Measurements from ENCODE around the gene MAN1C1. TPM values are rescaled to one million over a fixed set of nuclear protein-coding genes. Genes with fewer than 3 reads are reported as not detected.

The MAN1C1 gene
- total RNA-seq, 1 experiment from 2014 or later, result 16.8 TPM

DNA sequence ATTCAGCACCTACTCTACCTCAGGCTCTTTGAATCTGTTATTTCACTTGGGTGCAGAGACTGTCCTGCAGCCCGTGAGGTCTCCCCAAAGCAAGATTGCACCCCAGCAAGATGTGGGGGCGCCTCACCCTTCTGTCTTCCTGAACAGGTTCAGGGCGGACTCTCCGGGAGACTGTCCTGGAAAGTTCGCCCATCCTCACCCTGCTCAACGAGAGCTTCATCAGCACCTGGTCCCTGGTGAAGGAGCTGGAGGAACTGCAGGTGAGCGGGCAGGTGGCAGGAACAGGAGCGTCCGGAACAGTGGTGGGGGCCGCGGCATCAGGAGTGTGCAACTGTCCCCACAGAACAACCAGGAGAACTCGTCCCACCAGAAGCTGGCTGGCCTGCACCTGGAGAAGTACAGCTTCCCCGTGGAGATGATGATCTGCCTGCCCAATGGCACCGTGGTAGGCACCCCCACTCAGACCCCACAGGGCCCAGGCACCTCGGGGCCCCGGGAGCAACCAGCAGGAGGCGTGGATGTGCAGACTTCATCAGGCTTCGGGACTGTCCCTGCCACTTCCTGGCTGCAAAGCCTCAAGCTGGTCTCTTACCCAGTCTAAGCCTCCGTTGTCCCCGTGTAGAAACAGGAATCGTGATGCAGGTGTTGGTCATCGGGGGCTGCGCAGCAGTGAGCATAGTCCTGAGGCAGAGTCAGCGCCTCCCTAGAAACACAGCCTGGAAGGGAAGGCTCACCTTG, 197.3 kb downstream of the MAN1C1 start:
- ChIA-PET CTCF (interaction anchor here (1.0 kb wide), 1 partner anchor 238 kb away, joined by 4 read pairs; no protein-coding TSS in a partner anchor), POLR2A (no interaction called here)
- no peak for ATAC-seq
- Mint-ChIP-seq H3K36me3 (peaks cover 13% of the 10 kb centered on the region; the same call in 1 of the 2 replicates), H3K4me3 (no peak overlapping the region), H3K27me3 (ENCODE audit: low read depth) (no peaks in the 10 kb centered on the region), H3K27ac (no peak overlapping the region), H3K9me3 (no peaks in the 10 kb centered on the region), H3K4me1 (peaks cover 18% of the 10 kb centered on the region)
- no peak for TF ChIP-seq ESRRA (CRISPR knock-in tag; IDR thresholded peaks at IDR 0.05; ENCODE audit: borderline replicate concordance)
- no peak for TF ChIP-seq ZNF416 (CRISPR knock-in tag; IDR thresholded peaks at IDR 0.05)
- TF ChIP-seq, protein P1, sequence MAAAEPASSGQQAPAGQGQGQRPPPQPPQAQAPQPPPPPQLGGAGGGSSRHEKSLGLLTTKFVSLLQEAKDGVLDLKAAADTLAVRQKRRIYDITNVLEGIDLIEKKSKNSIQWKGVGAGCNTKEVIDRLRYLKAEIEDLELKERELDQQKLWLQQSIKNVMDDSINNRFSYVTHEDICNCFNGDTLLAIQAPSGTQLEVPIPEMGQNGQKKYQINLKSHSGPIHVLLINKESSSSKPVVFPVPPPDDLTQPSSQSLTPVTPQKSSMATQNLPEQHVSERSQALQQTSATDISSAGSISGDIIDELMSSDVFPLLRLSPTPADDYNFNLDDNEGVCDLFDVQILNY (CRISPR knock-in tag; IDR thresholded peaks at IDR 0.05), result no peak
- TF ChIP-seq, protein P2, sequence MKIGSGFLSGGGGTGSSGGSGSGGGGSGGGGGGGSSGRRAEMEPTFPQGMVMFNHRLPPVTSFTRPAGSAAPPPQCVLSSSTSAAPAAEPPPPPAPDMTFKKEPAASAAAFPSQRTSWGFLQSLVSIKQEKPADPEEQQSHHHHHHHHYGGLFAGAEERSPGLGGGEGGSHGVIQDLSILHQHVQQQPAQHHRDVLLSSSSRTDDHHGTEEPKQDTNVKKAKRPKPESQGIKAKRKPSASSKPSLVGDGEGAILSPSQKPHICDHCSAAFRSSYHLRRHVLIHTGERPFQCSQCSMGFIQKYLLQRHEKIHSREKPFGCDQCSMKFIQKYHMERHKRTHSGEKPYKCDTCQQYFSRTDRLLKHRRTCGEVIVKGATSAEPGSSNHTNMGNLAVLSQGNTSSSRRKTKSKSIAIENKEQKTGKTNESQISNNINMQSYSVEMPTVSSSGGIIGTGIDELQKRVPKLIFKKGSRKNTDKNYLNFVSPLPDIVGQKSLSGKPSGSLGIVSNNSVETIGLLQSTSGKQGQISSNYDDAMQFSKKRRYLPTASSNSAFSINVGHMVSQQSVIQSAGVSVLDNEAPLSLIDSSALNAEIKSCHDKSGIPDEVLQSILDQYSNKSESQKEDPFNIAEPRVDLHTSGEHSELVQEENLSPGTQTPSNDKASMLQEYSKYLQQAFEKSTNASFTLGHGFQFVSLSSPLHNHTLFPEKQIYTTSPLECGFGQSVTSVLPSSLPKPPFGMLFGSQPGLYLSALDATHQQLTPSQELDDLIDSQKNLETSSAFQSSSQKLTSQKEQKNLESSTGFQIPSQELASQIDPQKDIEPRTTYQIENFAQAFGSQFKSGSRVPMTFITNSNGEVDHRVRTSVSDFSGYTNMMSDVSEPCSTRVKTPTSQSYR (CRISPR knock-in tag; IDR thresholded peaks at IDR 0.05), result no peak
- no peak for TF ChIP-seq ATF1 (CRISPR knock-in tag; IDR thresholded peaks at IDR 0.05)
- no peak for TF ChIP-seq NFATC4 (CRISPR knock-in tag; IDR thresholded peaks at IDR 0.05)
- no peak for TF ChIP-seq SMAD3 (CRISPR knock-in tag; IDR thresholded peaks at IDR 0.05; ENCODE audit: borderline replicate concordance)
- TF ChIP-seq, protein P3, sequence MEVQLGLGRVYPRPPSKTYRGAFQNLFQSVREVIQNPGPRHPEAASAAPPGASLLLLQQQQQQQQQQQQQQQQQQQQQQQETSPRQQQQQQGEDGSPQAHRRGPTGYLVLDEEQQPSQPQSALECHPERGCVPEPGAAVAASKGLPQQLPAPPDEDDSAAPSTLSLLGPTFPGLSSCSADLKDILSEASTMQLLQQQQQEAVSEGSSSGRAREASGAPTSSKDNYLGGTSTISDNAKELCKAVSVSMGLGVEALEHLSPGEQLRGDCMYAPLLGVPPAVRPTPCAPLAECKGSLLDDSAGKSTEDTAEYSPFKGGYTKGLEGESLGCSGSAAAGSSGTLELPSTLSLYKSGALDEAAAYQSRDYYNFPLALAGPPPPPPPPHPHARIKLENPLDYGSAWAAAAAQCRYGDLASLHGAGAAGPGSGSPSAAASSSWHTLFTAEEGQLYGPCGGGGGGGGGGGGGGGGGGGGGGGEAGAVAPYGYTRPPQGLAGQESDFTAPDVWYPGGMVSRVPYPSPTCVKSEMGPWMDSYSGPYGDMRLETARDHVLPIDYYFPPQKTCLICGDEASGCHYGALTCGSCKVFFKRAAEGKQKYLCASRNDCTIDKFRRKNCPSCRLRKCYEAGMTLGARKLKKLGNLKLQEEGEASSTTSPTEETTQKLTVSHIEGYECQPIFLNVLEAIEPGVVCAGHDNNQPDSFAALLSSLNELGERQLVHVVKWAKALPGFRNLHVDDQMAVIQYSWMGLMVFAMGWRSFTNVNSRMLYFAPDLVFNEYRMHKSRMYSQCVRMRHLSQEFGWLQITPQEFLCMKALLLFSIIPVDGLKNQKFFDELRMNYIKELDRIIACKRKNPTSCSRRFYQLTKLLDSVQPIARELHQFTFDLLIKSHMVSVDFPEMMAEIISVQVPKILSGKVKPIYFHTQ (CRISPR knock-in tag; IDR thresholded peaks at IDR 0.05), result no peak
- TF ChIP-seq TEAD1 (CRISPR knock-in tag; IDR thresholded peaks at IDR 0.05), result no peak
- no peak for TF ChIP-seq GABPB1 (CRISPR knock-in tag; IDR thresholded peaks at IDR 0.05)
- no peak for TF ChIP-seq FOXP1 (CRISPR knock-in tag; IDR thresholded peaks at IDR 0.05; ENCODE audit: borderline replicate concordance)
- no peak for TF ChIP-seq ELF4 (CRISPR knock-in tag; IDR thresholded peaks at IDR 0.05; ENCODE audit: low read depth)
- TF ChIP-seq, protein P4, sequence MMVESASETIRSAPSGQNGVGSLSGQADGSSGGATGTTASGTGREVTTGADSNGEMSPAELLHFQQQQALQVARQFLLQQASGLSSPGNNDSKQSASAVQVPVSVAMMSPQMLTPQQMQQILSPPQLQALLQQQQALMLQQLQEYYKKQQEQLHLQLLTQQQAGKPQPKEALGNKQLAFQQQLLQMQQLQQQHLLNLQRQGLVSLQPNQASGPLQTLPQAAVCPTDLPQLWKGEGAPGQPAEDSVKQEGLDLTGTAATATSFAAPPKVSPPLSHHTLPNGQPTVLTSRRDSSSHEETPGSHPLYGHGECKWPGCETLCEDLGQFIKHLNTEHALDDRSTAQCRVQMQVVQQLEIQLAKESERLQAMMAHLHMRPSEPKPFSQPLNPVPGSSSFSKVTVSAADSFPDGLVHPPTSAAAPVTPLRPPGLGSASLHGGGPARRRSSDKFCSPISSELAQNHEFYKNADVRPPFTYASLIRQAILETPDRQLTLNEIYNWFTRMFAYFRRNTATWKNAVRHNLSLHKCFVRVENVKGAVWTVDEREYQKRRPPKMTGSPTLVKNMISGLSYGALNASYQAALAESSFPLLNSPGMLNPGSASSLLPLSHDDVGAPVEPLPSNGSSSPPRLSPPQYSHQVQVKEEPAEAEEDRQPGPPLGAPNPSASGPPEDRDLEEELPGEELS (CRISPR knock-in tag; IDR thresholded peaks at IDR 0.05), result no peak
- DNase-seq (ENCODE audit: low spot score), result no peak

DNA sequence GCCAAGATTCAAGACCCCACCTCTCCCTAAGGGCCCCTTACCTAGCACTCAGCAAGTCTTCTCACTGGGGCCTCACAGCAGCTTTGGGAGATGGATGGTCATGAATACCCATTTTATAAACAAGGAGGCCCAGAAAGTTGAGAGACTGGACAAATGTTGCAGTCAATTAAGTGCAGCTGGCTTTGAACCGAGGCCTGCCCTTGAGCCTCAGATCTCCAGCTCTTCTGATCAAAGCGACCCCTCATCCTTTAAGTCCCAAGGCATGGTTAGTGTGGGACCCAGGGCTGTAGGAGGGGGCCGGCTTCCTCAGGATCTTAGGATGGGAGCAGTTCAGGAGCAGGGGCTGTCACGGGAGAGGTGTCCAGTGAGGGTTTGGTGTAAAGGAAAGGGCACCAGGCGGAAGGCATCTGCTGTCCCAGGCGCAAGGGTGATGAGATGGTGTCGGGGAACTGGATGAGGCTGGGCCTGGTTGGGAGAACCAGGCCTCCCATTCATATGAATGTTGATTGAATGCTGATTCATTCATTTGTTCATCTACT, 198.0 kb downstream of the MAN1C1 start:
- Mint-ChIP-seq H3K27me3 (ENCODE audit: low read depth) (no peaks in the 10 kb centered on the region), H3K9me3 (no peaks in the 10 kb centered on the region), H3K4me3 (no peak overlapping the region), H3K27ac (no peak overlapping the region), H3K4me1 (peaks cover 20% of the 10 kb centered on the region), H3K36me3 (peaks cover 9% of the 10 kb centered on the region; the same call in 1 of the 2 replicates)
- TF ChIP-seq MXD4 (CRISPR knock-in tag; IDR thresholded peaks at IDR 0.05; ENCODE audit: borderline replicate concordance), result no peak
- TF ChIP-seq, protein P5, sequence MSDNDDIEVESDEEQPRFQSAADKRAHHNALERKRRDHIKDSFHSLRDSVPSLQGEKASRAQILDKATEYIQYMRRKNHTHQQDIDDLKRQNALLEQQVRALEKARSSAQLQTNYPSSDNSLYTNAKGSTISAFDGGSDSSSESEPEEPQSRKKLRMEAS (CRISPR knock-in tag; IDR thresholded peaks at IDR 0.05), result no peak
- TF ChIP-seq, protein P6, sequence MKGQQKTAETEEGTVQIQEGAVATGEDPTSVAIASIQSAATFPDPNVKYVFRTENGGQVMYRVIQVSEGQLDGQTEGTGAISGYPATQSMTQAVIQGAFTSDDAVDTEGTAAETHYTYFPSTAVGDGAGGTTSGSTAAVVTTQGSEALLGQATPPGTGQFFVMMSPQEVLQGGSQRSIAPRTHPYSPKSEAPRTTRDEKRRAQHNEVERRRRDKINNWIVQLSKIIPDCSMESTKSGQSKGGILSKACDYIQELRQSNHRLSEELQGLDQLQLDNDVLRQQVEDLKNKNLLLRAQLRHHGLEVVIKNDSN (CRISPR knock-in tag; IDR thresholded peaks at IDR 0.05), result no peak
- POLR2A ChIA-PET, result no interaction called here
- DNase-seq (ENCODE audit: low spot score) (no peak), ATAC-seq (no peak)
- CTCF ChIA-PET, result interaction anchor here (0.6 to 1.4 kb wide), 3 partner anchors 239 to 313 kb away, joined by 3 to 4 read pairs (median 3); no protein-coding TSS in a partner anchor

All from WTC11 (cell line).